ENCODE results near the gene BLOC1S1.
"Not testable (repeated sequence)": the region's sequence is repeated elsewhere in the genome, so short reads cannot be mapped to it uniquely, and the experiment has no call there.

The BLOC1S1 gene

DNA sequence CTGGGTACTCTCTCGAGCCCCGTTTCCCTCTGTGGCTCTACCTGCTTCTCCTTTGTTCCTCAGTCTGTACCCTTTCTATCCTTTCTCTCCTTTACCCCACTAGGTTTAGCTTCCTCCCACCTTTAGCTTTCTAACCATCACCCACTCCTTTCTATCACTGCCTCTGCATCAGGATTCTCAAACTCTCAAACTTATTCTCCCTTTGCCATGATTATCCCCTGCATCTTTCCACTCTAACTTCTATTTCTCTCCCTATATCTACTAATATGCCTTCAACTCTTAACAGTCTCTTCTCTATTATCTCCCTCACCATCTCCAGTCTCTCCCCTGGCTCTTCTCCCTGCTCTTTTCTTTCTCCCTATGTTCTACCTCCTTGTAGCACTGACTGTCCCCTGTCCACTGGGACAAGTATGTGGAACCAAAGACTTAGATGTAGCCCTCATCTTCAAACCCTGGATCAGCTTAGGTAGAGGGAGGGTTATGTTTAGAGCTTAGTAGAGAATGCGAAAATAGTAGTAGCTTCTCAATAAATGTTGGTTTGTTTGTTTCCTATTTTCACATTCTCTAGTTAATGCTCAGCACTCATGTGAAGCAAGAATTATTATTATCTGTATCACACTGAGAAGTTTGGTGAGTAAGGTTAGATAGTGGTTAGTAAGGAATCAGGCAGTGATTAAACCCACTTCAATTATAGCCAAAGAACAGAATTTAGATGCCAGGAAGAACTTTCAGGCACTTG, 30.5 kb downstream of the BLOC1S1 start:
- DNase-seq, result no peak

- DNase-seq, result no peak
Observed at GRCh38 chr12:55746913-55747231, 31.0 kb downstream of the BLOC1S1 start.

- DNase-seq, result no peak
Observed at GRCh38 chr12:55748230-55748993, 32.6 kb downstream of the BLOC1S1 start.

- DNase-seq, result no peak
Observed at GRCh38 chr12:55755246-55755645, 39.4 kb downstream of the BLOC1S1 start.

DNA sequence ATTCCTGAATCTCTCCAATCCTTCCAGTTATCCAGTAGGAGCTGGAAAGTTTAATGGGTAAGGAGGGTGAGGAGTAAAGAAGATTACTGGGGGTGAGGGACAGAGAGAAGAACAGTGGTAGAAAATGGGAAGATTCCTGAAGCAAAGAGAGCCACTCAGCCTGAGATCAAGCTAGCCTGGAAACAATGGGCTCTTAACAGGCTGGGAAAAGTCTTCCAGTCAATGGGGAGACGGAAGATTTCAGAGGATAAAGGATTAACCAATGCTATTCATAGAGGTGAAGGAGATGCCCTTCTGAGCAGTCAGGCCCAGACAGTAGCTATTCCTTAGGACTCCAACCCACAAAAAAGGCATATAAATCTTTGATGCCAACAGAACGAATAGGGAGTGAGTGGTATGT, 41.9 kb downstream of the BLOC1S1 start:
- no peak for DNase-seq

GRCh38 chr12:55758575-55758974, 42.7 kb downstream of the BLOC1S1 start:
- not testable (repeated sequence) for DNase-seq

DNA sequence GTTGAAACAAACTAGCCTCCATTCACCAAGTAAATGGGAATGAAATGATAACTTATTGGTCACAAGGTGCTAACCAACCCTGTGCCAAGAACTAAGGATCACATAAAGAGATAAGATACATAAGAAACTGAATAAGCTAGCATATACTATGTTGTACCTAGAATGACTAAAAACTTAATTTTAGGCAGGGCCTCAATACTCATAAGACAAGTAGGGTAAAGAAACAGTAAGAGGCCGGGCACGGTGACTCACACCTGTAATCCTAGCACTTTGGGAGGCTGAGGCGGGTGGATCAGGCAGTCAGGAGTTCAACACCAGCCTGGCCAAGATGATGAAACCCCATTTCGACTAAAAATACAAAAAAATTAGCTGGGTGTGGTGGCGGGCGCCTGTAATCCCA, 44.8 kb downstream of the BLOC1S1 start:
- DNase-seq, result no peak

- no peak for DNase-seq
Observed at GRCh38 chr12:55762646-55763045, 46.8 kb downstream of the BLOC1S1 start.

DNA sequence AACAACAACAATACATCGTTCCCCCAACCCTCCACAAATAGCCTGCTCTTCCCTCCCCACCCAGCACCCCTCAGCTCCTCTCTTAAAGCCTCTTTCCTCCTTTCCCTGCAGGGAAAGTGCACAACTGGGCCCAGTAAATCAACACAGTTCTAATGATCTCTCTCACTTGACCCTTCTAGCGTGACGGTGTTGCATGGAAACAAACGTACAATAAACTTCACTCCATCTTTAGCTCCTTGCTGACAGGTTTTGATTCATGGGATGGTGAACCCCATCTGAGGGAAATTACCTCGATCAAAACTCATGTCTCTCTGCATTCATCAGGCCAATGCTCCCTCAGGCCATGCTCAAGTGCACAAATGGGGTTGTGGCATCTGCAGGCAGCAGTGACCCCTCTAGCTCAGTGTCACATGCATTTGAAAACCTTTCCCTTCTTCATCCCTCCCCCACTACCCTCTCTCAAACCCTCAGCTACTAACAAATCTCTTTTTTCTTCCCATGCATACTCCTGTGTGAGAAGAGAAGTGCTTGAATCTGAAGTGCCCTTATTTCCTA, 50.0 kb downstream of the BLOC1S1 start:
- no peak for DNase-seq

DNA sequence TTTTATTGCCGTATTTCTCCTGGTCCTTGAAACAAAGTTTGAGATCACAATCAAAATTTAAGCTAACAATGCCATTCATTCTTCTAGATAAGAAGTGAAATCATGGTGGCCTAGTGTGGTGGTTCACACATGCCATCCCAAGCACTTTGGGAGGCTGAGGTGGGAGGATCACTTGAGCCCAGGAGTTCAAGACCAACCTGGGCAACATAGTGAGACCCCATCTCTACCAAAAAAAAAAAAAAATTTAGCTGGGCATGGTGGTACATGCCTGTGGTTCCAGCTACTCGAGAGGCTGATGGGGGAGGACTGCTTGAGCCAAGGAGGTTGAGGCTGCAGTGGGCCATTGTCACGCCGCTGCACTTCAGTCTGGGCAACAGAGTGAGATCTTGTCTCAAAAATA, 51.3 kb downstream of the BLOC1S1 start:
- DNase-seq, result no peak

Measured in NCI-H1694 treated with DMSO at 0.1 percent for 48 hours (cell line).